ENCODE results near the gene SNRNP35. TPM values are rescaled to one million over a fixed set of nuclear protein-coding genes. Genes with fewer than 3 reads are reported as not detected.

The SNRNP35 gene
- total and polyA plus RNA-seq, 9 of the 15 experiments (the other 6 are each of a cell fraction or from before 2014, with no cell fraction given) = 17.7 to 41.0 (median 25.5) TPM

GRCh38 chr12:123436017-123436964 is 21.6 kb upstream of the SNRNP35 start, which contains the start of gene RILPL2 (continued):
- TF ChIP-seq, protein P1, sequence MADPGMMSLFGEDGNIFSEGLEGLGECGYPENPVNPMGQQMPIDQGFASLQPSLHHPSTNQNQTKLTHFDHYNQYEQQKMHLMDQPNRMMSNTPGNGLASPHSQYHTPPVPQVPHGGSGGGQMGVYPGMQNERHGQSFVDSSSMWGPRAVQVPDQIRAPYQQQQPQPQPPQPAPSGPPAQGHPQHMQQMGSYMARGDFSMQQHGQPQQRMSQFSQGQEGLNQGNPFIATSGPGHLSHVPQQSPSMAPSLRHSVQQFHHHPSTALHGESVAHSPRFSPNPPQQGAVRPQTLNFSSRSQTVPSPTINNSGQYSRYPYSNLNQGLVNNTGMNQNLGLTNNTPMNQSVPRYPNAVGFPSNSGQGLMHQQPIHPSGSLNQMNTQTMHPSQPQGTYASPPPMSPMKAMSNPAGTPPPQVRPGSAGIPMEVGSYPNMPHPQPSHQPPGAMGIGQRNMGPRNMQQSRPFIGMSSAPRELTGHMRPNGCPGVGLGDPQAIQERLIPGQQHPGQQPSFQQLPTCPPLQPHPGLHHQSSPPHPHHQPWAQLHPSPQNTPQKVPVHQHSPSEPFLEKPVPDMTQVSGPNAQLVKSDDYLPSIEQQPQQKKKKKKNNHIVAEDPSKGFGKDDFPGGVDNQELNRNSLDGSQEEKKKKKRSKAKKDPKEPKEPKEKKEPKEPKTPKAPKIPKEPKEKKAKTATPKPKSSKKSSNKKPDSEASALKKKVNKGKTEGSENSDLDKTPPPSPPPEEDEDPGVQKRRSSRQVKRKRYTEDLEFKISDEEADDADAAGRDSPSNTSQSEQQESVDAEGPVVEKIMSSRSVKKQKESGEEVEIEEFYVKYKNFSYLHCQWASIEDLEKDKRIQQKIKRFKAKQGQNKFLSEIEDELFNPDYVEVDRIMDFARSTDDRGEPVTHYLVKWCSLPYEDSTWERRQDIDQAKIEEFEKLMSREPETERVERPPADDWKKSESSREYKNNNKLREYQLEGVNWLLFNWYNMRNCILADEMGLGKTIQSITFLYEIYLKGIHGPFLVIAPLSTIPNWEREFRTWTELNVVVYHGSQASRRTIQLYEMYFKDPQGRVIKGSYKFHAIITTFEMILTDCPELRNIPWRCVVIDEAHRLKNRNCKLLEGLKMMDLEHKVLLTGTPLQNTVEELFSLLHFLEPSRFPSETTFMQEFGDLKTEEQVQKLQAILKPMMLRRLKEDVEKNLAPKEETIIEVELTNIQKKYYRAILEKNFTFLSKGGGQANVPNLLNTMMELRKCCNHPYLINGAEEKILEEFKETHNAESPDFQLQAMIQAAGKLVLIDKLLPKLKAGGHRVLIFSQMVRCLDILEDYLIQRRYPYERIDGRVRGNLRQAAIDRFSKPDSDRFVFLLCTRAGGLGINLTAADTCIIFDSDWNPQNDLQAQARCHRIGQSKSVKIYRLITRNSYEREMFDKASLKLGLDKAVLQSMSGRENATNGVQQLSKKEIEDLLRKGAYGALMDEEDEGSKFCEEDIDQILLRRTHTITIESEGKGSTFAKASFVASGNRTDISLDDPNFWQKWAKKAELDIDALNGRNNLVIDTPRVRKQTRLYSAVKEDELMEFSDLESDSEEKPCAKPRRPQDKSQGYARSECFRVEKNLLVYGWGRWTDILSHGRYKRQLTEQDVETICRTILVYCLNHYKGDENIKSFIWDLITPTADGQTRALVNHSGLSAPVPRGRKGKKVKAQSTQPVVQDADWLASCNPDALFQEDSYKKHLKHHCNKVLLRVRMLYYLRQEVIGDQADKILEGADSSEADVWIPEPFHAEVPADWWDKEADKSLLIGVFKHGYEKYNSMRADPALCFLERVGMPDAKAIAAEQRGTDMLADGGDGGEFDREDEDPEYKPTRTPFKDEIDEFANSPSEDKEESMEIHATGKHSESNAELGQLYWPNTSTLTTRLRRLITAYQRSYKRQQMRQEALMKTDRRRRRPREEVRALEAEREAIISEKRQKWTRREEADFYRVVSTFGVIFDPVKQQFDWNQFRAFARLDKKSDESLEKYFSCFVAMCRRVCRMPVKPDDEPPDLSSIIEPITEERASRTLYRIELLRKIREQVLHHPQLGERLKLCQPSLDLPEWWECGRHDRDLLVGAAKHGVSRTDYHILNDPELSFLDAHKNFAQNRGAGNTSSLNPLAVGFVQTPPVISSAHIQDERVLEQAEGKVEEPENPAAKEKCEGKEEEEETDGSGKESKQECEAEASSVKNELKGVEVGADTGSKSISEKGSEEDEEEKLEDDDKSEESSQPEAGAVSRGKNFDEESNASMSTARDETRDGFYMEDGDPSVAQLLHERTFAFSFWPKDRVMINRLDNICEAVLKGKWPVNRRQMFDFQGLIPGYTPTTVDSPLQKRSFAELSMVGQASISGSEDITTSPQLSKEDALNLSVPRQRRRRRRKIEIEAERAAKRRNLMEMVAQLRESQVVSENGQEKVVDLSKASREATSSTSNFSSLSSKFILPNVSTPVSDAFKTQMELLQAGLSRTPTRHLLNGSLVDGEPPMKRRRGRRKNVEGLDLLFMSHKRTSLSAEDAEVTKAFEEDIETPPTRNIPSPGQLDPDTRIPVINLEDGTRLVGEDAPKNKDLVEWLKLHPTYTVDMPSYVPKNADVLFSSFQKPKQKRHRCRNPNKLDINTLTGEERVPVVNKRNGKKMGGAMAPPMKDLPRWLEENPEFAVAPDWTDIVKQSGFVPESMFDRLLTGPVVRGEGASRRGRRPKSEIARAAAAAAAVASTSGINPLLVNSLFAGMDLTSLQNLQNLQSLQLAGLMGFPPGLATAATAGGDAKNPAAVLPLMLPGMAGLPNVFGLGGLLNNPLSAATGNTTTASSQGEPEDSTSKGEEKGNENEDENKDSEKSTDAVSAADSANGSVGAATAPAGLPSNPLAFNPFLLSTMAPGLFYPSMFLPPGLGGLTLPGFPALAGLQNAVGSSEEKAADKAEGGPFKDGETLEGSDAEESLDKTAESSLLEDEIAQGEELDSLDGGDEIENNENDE (IDR thresholded peaks at IDR 0.05; ENCODE audit: low read depth, low read length) = no peak
- no peak for TF ChIP-seq RBM22 (IDR thresholded peaks at IDR 0.05; ENCODE audit: low read depth, low read length, poor library complexity, severe bottlenecking)
- TF ChIP-seq HCFC1 (IDR thresholded peaks at IDR 0.05; ENCODE audit: low read depth, low read length) = no peak
- 0 out of 2 replicates have a peak, but pooled peaks have one; percentile 24 for TF ChIP-seq EGR1 (conservative IDR thresholded peaks at IDR 0.05)
- peak in 1 of 2 experiments; percentile 53; a peak in 1 of 4 replicates for TF ChIP-seq UBTF (IDR thresholded peaks at IDR 0.05; ENCODE audit: borderline replicate concordance in 1 of 2, low read depth in 2 of 2, low read length in 2 of 2)
- no peak for TF ChIP-seq PPARD (CRISPR knock-in tag; IDR thresholded peaks at IDR 0.05)
- TF ChIP-seq SP2 (IDR thresholded peaks at IDR 0.05; ENCODE audit: extremely low read depth, low read depth, low read length, poor library complexity, severe bottlenecking) = no peak
- no peak for TF ChIP-seq E4F1 (CRISPR knock-in tag; IDR thresholded peaks at IDR 0.05; ENCODE audit: borderline replicate concordance)
- TF ChIP-seq ZC3H4 (CRISPR knock-in tag; IDR thresholded peaks at IDR 0.05; ENCODE audit: borderline replicate concordance) = no peak

Data from K562 (cell line).